K562 (cell line): Measurements from ENCODE around the gene PTBP3. TPM values are rescaled to one million over a fixed set of nuclear protein-coding genes. Genes with fewer than 3 reads are reported as not detected.

Experiments used
- ATAC-seq: fragments of 200-7000 bp; cut with Tn5 transposase; 3 replicates; pipeline ENCODE4 v1.9.1; 2020; ENCODE audit warnings: moderate library complexity
- BruUV-seq: library from RNA; stranded (reverse); fragments of 400-500 nt; replicated peaks from 2 replicates; lab custom pipeline; 2021; lab: Mats Ljungman, UMichigan
- CTCF ChIA-PET: fragments of 300-600 bp; formaldehyde crosslinking; extraction: SDS; loops from one replicate; lab custom pipeline; 2021; ENCODE audit warnings: low intra/inter-chr PET ratio; lab: Yijun Ruan, JAX
- POLR2A ChIA-PET: fragments of 300-600, 350-650 bp; sonication (Branson Sonifier 250); formaldehyde crosslinking; extraction: SDS; loops from one replicate; lab custom pipeline; 2021; ENCODE audit warnings: antibody characterized with exemption, inconsistent platforms; lab: Yijun Ruan, JAX
- DNase-seq, 4 experiments: peaks; one replicate each; pipeline versions ENCODE4 v3.0.0 to v3.0.0-alpha.2; 2011 to 2018; ENCODE audit warnings: low spot score in 3 of 4, mixed read lengths in 3 of 4; ENCODE audit errors: extremely low read depth in 1 of 4
- FAIRE-seq: peaks from 2 replicates; lab custom pipeline; 2011; peaks lifted over from hg19 to GRCh38; lab: Jason Lieb, UNC
- H2AFZ ChIP-seq: 2 replicates; pipeline ENCODE4 v1.6.0; 2011; ENCODE audit warnings: low read depth, low read length, control low read depth, inconsistent platforms
- H3K27ac ChIP-seq: fragments of 200-600 bp; 3 replicates; pipeline ENCODE4 v1.8.0; 2011; ENCODE audit warnings: low read depth, mild to moderate bottlenecking, control low read depth, inconsistent platforms, low read length, moderate library complexity, mixed read lengths; ENCODE audit errors: extremely low read depth
- H3K27me3 ChIP-seq, 2 experiments: fragments of 300-600 bp in 1 of 2; 2 replicates in 1 of 2; 3 replicates in 1 of 2; pipeline versions ENCODE4 v1.6.0 to v1.8.0; 2011; ENCODE audit warnings: inconsistent platforms in 2 of 2, low read length in 2 of 2, mild to moderate bottlenecking in 1 of 2, mixed read lengths in 1 of 2, moderate library complexity in 1 of 2; ENCODE audit not compliant: control insufficient read depth in 2 of 2, insufficient read depth in 2 of 2
- H3K36me3 ChIP-seq: fragments of 300-600 bp; 3 replicates; pipeline ENCODE4 v1.8.0; 2011; ENCODE audit warnings: mild to moderate bottlenecking, low read length, inconsistent platforms; ENCODE audit not compliant: control insufficient read depth, insufficient read depth
- H3K4me1 ChIP-seq, 2 experiments: fragments of 200-600 bp in 1 of 2; replicated peaks in 1 of 2; 2 replicates in 1 of 2; 3 replicates in 1 of 2; pipeline versions ENCODE4 v1.5.1 to v1.8.0; 2011; ENCODE audit warnings: inconsistent platforms in 2 of 2, low read length in 2 of 2, mild to moderate bottlenecking in 1 of 2, mixed read lengths in 1 of 2, moderate library complexity in 1 of 2; ENCODE audit not compliant: control insufficient read depth in 2 of 2, insufficient read depth in 2 of 2
- H3K4me2 ChIP-seq: 2 replicates; pipeline ENCODE4 v1.6.1; 2011; ENCODE audit warnings: low read length, control low read depth, inconsistent platforms, mixed read lengths; ENCODE audit not compliant: insufficient read depth
- H3K4me3 ChIP-seq: fragments of 200-600 bp; sonication (generic), shearing (Covaris generic); 2 replicates; pipeline ENCODE4 v1.5.1; 2016; ENCODE audit warnings: control low read depth, inconsistent platforms
- H3K79me2 ChIP-seq: fragments of 200-600 bp; 3 replicates; pipeline ENCODE4 v1.8.0; 2011; ENCODE audit warnings: low read length, inconsistent platforms; ENCODE audit not compliant: control insufficient read depth, insufficient read depth
- H3K9ac ChIP-seq, 2 experiments: 2 replicates each; pipeline versions ENCODE4 v1.6.0 to v1.6.1; 2011; ENCODE audit warnings: low read depth in 2 of 2, low read length in 2 of 2, control low read depth in 1 of 2, inconsistent platforms in 1 of 2, mild to moderate bottlenecking in 1 of 2, mixed read lengths in 1 of 2; ENCODE audit not compliant: insufficient read depth in 1 of 2
- H3K9me1 ChIP-seq: one replicate; pipeline ENCODE4 v1.6.0; 2011; ENCODE audit warnings: inconsistent platforms, mild to moderate bottlenecking, low read length, moderate library complexity; ENCODE audit not compliant: control insufficient read depth, insufficient read depth
- H3K9me3 ChIP-seq: replicated peaks from 2 replicates; pipeline ENCODE4 v1.5.1; 2011; ENCODE audit warnings: low read depth, low read length, inconsistent platforms; ENCODE audit not compliant: control insufficient read depth, insufficient read depth
- H4K20me1 ChIP-seq: replicated peaks from 2 replicates; pipeline ENCODE4 v1.6.1; 2011; ENCODE audit warnings: low read length, inconsistent platforms, mixed read lengths; ENCODE audit not compliant: control insufficient read depth, insufficient read depth
- CXXC5 ChIP-seq: fragments of 250-450 bp; sonication (Bioruptor Pico); IDR thresholded peaks from 2 replicates; pipeline ENCODE4 v1.8.0; 2022; ENCODE audit warnings: inconsistent platforms, mild to moderate bottlenecking, moderate library complexity
- PTBP1 ChIP-seq: fragments of 200-400 bp; formaldehyde crosslinking; IDR thresholded peaks from 2 replicates; pipeline ENCODE4 v1.6.1; 2017; ENCODE audit warnings: low read depth, low read length
- ZBTB1 ChIP-seq: sonication (generic); formaldehyde crosslinking; IDR thresholded peaks from 2 replicates; pipeline ENCODE4 v1.8.1; 2023; ENCODE audit warnings: missing genetic modification reagents, low read depth, mild to moderate bottlenecking, borderline replicate concordance
- ZFP1 ChIP-seq: fragments of 450-650 bp; formaldehyde crosslinking; IDR thresholded peaks from 2 replicates; pipeline ENCODE4 v1.4.0; 2020; ENCODE audit warnings: mild to moderate bottlenecking, mixed read lengths
- WGBS: fragments of 100-300 bp; shearing (Covaris generic); methylation state at CpG from one replicate; pipeline ENCODE4 v1.1.6; 2016; ENCODE audit warnings: low coverage, mixed read lengths; ENCODE audit not compliant: insufficient coverage; ENCODE audit errors: missing lambda C conversion rate; 5-methylcytosine and 5-hydroxymethylcytosine counted together
- in situ Hi-C: fragments of 300-500 bp; cut with MboI; formaldehyde crosslinking; loops from 4 replicates; pipeline ENCODE4 v1.15.0; 2018; ENCODE audit warnings: inconsistent platforms, mixed read lengths
- intact Hi-C: fragments of 100-400 bp; cut with micrococcal nuclease; formaldehyde crosslinking; loops from 2 replicates; pipeline ENCODE4 v1.14.2; 2022
- polyA plus RNA-seq, 8 experiments: library from polyadenylated mRNA; depleted of rRNA in 4 of 8; stranded (reverse) in 5 of 8; unstranded in 3 of 8; fragments of >200 nt; fragmentation: Nextera tagmentation in 2 of 8; fragmentation: Illumina TruSeq in 1 of 8; extraction: Ambion mirVana in 2 of 8; extraction: Trizol in 1 of 8; gene quantifications; 2 replicates each; pipeline versions ENCODE4 v1.2.1 to v1.2.3, GENCODE V29; 2011 to 2014; ENCODE audit warnings: inconsistent platforms in 1 of 8, missing spikeins in 1 of 8
- total RNA-seq, 7 experiments: library from RNA; depleted of rRNA in 6 of 7; stranded (reverse); fragments of >200 nt in 6 of 7; fragmentation: Illumina TruSeq in 2 of 7; extraction: Trizol in 2 of 7; gene quantifications; 2 replicates each; pipeline versions ENCODE4 v1.2.1 to v1.2.3, GENCODE V29; 2011 to 2021; ENCODE audit warnings: low replicate concordance in 1 of 7
- TF ChIP-seq, protein P1 (sequence below): sonication (generic); formaldehyde crosslinking; IDR thresholded peaks from 2 replicates; pipeline ENCODE4 v1.8.0; 2022; ENCODE audit warnings: mild to moderate bottlenecking, missing genetic modification reagents
- TF ChIP-seq, protein P2 (sequence below): IDR thresholded peaks from 2 replicates; pipeline ENCODE4 v1.6.1; 2012; ENCODE audit warnings: low read depth, low read length, improper control_type of control experiment, borderline replicate concordance

The PTBP3 gene
- total and polyA plus RNA-seq, 9 of the 15 experiments (the other 6 are each of a cell fraction or from before 2014, with no cell fraction given) = 22.4 to 132 (median 68.0) TPM

DNA sequence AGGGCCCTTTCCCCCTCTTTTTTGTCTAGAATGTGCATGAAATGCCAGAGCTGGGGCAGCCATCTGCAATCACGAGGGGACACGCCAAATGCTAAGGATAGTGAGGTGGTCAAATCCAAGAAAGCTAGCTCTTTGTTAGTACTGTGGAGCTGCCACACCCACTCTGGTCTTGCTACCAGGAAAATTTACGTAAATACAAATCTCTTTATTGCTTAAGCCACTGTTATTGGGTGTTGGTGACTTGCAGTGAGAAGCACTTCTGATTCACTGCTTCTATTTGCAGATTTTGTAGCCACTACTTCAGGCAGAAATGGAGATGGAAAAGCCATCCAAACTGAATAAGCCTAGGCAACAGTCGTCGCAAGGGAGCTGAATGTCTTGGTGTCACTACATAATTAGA lies 132.7 kb downstream of the PTBP3 start:
- intact Hi-C loops (no loop called here), in situ Hi-C loops (no loop called here)
- Histone ChIP-seq H3K9me1 (no peaks in the 10 kb centered on the region), H3K4me1 (peaks cover 3 to 6% of the 10 kb centered on the region in 2 experiments; a peak in 3 of 5 replicates), H2AFZ (no peak overlapping the region), H3K9ac (no peak overlapping the region), H3K4me2 (no peak overlapping the region), H3K27ac (no peak overlapping the region), H3K9me3 (no peaks in the 10 kb centered on the region), H3K79me2 (no peaks in the 10 kb centered on the region), H3K36me3 (no peaks in the 10 kb centered on the region), H3K4me3 (no peak overlapping the region), H3K27me3 (no peaks in the 10 kb centered on the region), H4K20me1 (no peaks in the 10 kb centered on the region)
- POLR2A ChIA-PET = interaction anchor here (0.8 to 1.2 kb wide), 4 partner anchors 12 to 25 kb away, joined by 3 to 4 read pairs (median 4); no protein-coding TSS in a partner anchor
- BruUV-seq = no TSS peak
- TF ChIP-seq, protein P1, sequence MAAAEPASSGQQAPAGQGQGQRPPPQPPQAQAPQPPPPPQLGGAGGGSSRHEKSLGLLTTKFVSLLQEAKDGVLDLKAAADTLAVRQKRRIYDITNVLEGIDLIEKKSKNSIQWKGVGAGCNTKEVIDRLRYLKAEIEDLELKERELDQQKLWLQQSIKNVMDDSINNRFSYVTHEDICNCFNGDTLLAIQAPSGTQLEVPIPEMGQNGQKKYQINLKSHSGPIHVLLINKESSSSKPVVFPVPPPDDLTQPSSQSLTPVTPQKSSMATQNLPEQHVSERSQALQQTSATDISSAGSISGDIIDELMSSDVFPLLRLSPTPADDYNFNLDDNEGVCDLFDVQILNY = no peak
- TF ChIP-seq CXXC5 (no peak), PTBP1 (no peak), ZBTB1 (CRISPR knock-in tag) (no peak), ZFP1 (no peak)
- TF ChIP-seq, protein P2, sequence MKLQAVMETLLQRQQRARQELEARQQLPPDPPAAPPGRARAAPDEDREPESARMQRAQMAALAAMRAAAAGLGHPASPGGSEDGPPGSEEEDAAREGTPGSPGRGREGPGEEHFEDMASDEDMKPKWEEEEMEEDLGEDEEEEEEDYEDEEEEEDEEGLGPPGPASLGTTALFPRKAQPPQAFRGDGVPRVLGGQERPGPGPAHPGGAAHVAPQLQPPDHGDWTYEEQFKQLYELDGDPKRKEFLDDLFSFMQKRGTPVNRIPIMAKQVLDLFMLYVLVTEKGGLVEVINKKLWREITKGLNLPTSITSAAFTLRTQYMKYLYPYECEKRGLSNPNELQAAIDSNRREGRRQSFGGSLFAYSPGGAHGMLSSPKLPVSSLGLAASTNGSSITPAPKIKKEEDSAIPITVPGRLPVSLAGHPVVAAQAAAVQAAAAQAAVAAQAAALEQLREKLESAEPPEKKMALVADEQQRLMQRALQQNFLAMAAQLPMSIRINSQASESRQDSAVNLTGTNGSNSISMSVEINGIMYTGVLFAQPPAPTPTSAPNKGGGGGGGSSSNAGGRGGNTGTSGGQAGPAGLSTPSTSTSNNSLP = no peak
- CTCF ChIA-PET = no interaction called here
- WGBS = 72% methylated on average over 5 of the region's 5 CpGs
- no peak for ATAC-seq
- DNase-seq = no peak
- FAIRE-seq = no peak
